Smooth muscle cell (in vitro differentiated cells): ENCODE measurements around the gene MRNIP. TPM values are rescaled to one million over a fixed set of nuclear protein-coding genes. Genes with fewer than 3 reads are reported as not detected.

Experiments
- DNase-seq: peaks from one replicate; lab custom pipeline; 2025; ENCODE audit not compliant: unreplicated experiment; lab: John Stamatoyannopoulos, UW
- H2AFZ ChIP-seq: fragments of 200-600 bp; sonication (generic); 2 replicates; pipeline ENCODE4 v1.6.0; 2016; ENCODE audit warnings: antibody characterized with exemption, low read depth, mild to moderate bottlenecking
- H3F3A ChIP-seq: fragments of 200-600 bp; sonication (generic); 2 replicates; pipeline ENCODE4 v1.6.0; 2017; ENCODE audit warnings: antibody characterized with exemption, low read depth
- H3K27ac ChIP-seq: fragments of 200-600 bp; sonication (generic); 2 replicates; pipeline ENCODE4 v1.5.1; 2016; ENCODE audit warnings: low read depth, mild to moderate bottlenecking
- H3K27me3 ChIP-seq: fragments of 200-600 bp; sonication (generic); 2 replicates; pipeline ENCODE4 v1.6.1; 2016; ENCODE audit warnings: low read depth, mild to moderate bottlenecking
- H3K36me3 ChIP-seq: fragments of 200-600 bp; sonication (generic); 2 replicates; pipeline ENCODE4 v1.5.1; 2016; ENCODE audit warnings: low read depth
- H3K4me1 ChIP-seq: fragments of 200-600 bp; sonication (generic); 2 replicates; pipeline ENCODE4 v1.5.1; 2016; ENCODE audit warnings: low read depth
- H3K4me2 ChIP-seq: fragments of 200-600 bp; sonication (generic); 2 replicates; pipeline ENCODE4 v1.6.0; 2016; ENCODE audit warnings: mild to moderate bottlenecking
- H3K4me3 ChIP-seq: fragments of 200-600 bp; sonication (generic); 2 replicates; pipeline ENCODE4 v1.5.1; 2016; ENCODE audit warnings: mild to moderate bottlenecking
- H3K79me2 ChIP-seq: fragments of 200-600 bp; sonication (generic); 2 replicates; pipeline ENCODE4 v1.6.0; 2016; ENCODE audit warnings: low read depth, mild to moderate bottlenecking
- H3K9ac ChIP-seq: fragments of 200-600 bp; sonication (generic); 2 replicates; pipeline ENCODE4 v1.6.0; 2016; ENCODE audit warnings: low read depth
- H3K9me3 ChIP-seq: fragments of 200-600 bp; sonication (generic); replicated peaks from 2 replicates; pipeline ENCODE4 v1.5.1; 2016; ENCODE audit warnings: low read depth
- H4K20me1 ChIP-seq: fragments of 200-600 bp; sonication (generic); 2 replicates; pipeline ENCODE4 v1.6.0; 2016; ENCODE audit warnings: low read depth
- WGBS: methylation state at CpG from one replicate; pipeline ENCODE4 v1.1.7; 2016; ENCODE audit warnings: low lambda C conversion rate; 5-methylcytosine and 5-hydroxymethylcytosine counted together
- polyA plus RNA-seq: library from polyadenylated mRNA; unstranded; fragments of >200 nt; fragmentation: Nextera tagmentation; extraction: Ambion mirVana; gene quantifications from 2 replicates; pipeline ENCODE4 v1.2.1, GENCODE V29; 2016
- total RNA-seq: library from RNA; depleted of rRNA; stranded (reverse); fragments of >200 nt; gene quantifications from 2 replicates; pipeline ENCODE4 v1.2.3, GENCODE V29; 2014
- TF ChIP-seq, protein P1 (sequence below): fragments of 200-600 bp; sonication (generic); IDR thresholded peaks from 2 replicates; pipeline ENCODE4 v1.5.1; 2017; ENCODE audit warnings: borderline replicate concordance, mild to moderate bottlenecking, antibody characterized with exemption; ENCODE audit not compliant: insufficient read depth, poor library complexity, severe bottlenecking

Gene MRNIP, protein sequence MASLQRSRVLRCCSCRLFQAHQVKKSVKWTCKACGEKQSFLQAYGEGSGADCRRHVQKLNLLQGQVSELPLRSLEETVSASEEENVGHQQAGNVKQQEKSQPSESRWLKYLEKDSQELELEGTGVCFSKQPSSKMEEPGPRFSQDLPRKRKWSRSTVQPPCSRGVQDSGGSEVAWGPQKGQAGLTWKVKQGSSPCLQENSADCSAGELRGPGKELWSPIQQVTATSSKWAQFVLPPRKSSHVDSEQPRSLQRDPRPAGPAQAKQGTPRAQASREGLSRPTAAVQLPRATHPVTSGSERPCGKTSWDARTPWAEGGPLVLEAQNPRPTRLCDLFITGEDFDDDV
- total RNA-seq (16.5 and 22.8 TPM in 2 replicates), polyA plus RNA-seq (11.9 and 19.9 TPM in 2 replicates)

DNA sequence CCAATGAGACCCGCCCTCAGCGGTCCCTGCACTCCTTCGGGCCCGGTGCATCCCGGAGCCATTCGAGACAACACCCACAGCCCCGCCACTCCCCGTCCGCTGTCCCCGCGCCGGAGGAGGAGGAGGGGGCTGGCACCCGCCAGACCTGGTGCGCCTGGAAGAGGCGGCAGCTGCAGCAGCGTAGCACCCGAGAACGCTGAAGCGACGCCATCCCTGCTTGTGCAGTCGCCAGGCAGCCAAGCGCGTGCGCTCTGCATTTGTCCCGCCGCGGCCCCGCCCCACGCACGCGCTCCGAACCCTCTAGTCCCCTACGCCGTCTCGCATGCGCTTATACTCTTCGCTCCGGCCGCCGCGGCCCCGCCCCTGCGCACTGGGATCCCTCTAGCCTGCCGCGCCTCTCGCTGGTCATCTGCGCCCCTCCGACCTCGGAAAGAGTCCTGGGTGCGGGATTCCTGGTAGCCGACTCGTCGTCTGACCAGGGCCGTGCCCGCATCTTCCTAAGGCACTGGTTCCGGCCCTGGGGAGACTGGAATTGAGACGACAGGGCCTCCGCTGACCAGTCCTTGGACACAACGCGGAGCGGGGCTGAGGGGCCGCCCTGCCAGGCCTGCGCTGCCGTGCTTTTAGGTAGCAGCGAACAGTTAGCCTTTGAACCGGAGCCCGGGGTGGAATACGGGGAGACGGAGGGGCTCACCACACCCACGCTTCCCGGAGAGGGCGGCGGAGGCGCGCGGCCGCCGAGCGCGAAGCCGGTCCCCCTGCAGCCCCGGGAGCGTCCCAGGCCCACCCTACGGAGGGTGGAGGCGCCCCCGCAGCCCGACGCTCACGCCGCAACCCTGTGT, at the start of gene MRNIP:
Gene MRNIP (minus strand): TSS at position 232 of the 842 bp plus-strand sequence. CDS start 21 bp downstream, at position 211.
- Histone ChIP-seq H3K27ac (peak within 1 kb of the TSS; percentile 5), H3K9me3 (no peaks in the 10 kb centered on the region), H3K36me3 (no peaks in the 10 kb centered on the region), H3K9ac (peak within 1 kb of the TSS; percentile 49), H4K20me1 (peaks cover 9% of the 10 kb centered on the region), H3K4me1 (peaks cover 7% of the 10 kb centered on the region), H3K4me2 (peak within 1 kb of the TSS; percentile 94), H3F3A (no peaks in the 10 kb centered on the region), H3K27me3 (no peaks in the 10 kb centered on the region), H3K79me2 (peaks cover 32% of the 10 kb centered on the region), H3K4me3 (peak within 1 kb of the TSS; percentile 86), H2AFZ (peak within 1 kb of the TSS; percentile 86)
- TF ChIP-seq, protein P1, sequence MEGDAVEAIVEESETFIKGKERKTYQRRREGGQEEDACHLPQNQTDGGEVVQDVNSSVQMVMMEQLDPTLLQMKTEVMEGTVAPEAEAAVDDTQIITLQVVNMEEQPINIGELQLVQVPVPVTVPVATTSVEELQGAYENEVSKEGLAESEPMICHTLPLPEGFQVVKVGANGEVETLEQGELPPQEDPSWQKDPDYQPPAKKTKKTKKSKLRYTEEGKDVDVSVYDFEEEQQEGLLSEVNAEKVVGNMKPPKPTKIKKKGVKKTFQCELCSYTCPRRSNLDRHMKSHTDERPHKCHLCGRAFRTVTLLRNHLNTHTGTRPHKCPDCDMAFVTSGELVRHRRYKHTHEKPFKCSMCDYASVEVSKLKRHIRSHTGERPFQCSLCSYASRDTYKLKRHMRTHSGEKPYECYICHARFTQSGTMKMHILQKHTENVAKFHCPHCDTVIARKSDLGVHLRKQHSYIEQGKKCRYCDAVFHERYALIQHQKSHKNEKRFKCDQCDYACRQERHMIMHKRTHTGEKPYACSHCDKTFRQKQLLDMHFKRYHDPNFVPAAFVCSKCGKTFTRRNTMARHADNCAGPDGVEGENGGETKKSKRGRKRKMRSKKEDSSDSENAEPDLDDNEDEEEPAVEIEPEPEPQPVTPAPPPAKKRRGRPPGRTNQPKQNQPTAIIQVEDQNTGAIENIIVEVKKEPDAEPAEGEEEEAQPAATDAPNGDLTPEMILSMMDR, result no peak
- 1% methylated on average over 83 of the region's 90 CpGs for WGBS
- peak; percentile 82 for DNase-seq

DNA sequence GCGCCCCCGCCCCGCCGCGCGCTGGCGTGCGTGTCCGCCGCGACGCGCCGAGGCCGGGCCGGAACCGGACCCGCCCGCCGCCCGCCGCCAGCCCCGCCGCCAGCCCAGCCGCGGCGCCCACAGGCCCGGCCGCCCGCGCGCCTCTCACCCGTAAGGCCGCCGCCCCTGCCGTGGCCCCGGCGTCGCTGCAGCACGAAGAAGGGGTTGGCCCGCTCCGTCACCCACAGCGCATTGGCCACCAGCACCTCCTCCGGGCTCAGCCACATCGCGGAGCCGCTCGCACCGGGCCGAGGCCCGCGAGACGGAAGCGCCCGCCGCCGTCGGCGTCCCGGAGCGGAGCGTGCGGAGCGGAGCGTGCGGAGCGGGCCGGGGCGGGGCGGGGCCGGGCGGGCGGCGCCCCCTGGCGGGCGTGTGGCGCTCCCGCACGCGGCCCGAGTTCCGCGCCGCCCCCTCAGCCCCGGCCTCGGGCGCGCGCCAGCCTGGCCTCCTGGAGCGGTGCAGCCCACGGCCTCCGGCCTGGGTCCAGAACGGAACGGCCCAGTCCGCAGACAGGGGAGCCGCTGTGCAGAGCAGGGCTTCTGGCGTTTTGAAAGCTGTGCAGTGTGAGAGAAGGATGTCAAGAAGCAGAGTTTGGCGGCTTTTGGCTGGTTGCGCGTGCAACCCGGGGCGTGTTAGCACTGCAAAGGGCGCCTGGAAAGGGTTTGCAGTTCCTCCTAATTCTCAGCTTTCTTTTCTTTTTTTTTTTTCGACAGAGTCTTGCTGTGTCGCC, 49.1 kb upstream of the MRNIP start, which contains the start of gene TBC1D9B:
Gene TBC1D9B (minus strand): TSS at position 342 of the 769 bp plus-strand sequence. CDS start 76 bp downstream, at position 266.
- H3K9ac ChIP-seq, result peak within 1 kb of the TSS; percentile 32
- peaks cover 13% of the 10 kb centered on the region for H3K79me2 ChIP-seq
- peak; percentile 44 for DNase-seq
- H3K27me3 ChIP-seq, result no peaks in the 10 kb centered on the region
- H3K4me2 ChIP-seq, result peak within 1 kb of the TSS; percentile 98
- H3K36me3 ChIP-seq, result no peaks in the 10 kb centered on the region
- WGBS, result 27% methylated on average over 20 of the region's 105 CpGs
- no peak within 1 kb of the TSS for H3K27ac ChIP-seq
- H3K4me1 ChIP-seq, result no peaks in the 10 kb centered on the region
- peaks cover 13% of the 10 kb centered on the region for H4K20me1 ChIP-seq
- TF ChIP-seq, protein P1, result peak; percentile 33
- peak within 1 kb of the TSS; percentile 99 for H2AFZ ChIP-seq
- H3K9me3 ChIP-seq, result no peaks in the 10 kb centered on the region
- H3F3A ChIP-seq, result no peaks in the 10 kb centered on the region
- peak within 1 kb of the TSS; percentile 73 for H3K4me3 ChIP-seq

DNA sequence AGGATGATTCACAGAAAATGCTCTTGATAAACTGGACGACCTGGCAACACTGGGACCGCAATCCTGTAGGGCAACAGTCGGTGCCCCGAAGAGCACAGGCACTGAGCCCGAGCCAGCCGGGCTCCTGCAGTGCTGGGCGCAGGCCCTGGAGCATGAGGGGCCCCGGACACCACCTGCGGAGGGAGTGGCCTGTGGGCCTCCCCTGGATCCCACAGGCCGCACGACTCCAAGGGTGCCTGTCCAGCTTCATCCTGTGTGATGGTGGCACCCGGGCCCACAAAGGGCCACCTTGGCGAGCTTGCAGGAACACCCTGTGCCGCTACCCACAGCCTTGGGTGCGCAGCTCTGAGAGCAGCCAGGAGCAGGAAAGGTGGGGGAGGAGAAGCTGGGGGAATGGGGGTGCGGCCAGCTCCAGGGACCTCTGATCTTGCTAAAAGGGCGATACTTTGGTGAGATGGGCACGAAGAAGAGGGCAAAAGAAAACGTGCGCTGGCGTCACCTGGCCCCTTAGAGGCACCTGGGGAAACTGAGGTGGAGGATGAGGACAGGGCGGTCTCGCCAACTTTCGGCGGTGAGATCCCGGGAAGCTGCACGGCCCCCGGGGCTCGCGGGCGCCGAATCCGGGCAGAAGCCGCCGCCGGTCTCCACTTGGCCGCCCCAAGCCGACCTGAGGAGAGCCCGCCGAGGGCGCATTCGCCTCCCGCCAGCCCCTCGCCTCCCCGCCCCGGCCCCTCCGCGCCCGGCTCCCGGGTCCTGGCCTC, 48.4 kb upstream of the MRNIP start:
- TF ChIP-seq, protein P1, result no peak
- no peaks in the 10 kb centered on the region for H3K9me3 ChIP-seq
- H3K79me2 ChIP-seq, result peaks cover 13% of the 10 kb centered on the region
- H3K4me2 ChIP-seq, result peak overlapping the region; percentile 87
- H3K4me1 ChIP-seq, result no peaks in the 10 kb centered on the region
- no peaks in the 10 kb centered on the region for H3K27me3 ChIP-seq
- peak overlapping the region; percentile 73 for H3K4me3 ChIP-seq
- no peaks in the 10 kb centered on the region for H3K36me3 ChIP-seq
- DNase-seq, result no peak
- no peaks in the 10 kb centered on the region for H3F3A ChIP-seq
- 29% methylated on average over 33 of the region's 50 CpGs for WGBS
- H4K20me1 ChIP-seq, result peaks cover 13% of the 10 kb centered on the region
- H3K9ac ChIP-seq, result peak overlapping the region; percentile 32
- peak overlapping the region; percentile 52 for H2AFZ ChIP-seq
- H3K27ac ChIP-seq, result no peak overlapping the region
